NOMO-1 treated with DMSO at 0.1 percent for 48 hours (cell line): ENCODE results near the gene KLF2.
"Not testable (repeated sequence)": the region's sequence is repeated elsewhere in the genome, so short reads cannot be mapped to it uniquely, and the experiment has no call there.

Experiments
- DNase-seq: peaks from one replicate; lab custom pipeline; 2025; ENCODE audit not compliant: unreplicated experiment; lab: John Stamatoyannopoulos, UW

The KLF2 gene

GRCh38 chr19:16336571-16336970, 11.9 kb downstream of the KLF2 start:
- DNase-seq, result no peak

GRCh38 chr19:16337809-16338469, 13.3 kb downstream of the KLF2 start:
- DNase-seq, result no peak

GRCh38 chr19:16338470-16339360, 14.1 kb downstream of the KLF2 start:
- DNase-seq, result peak; percentile 69

GRCh38 chr19:16339361-16339725, 14.7 kb downstream of the KLF2 start:
- no peak for DNase-seq

GRCh38 chr19:16340092-16340491, 15.5 kb downstream of the KLF2 start:
- DNase-seq, result no peak

- no peak for DNase-seq
Observed at GRCh38 chr19:16340654-16341053, 16.0 kb downstream of the KLF2 start.

- peak; percentile 15 for DNase-seq
Observed at GRCh38 chr19:16342002-16342715, 17.5 kb downstream of the KLF2 start.

GRCh38 chr19:16343156-16343555, 18.5 kb downstream of the KLF2 start:
- DNase-seq, result peak; percentile 25

GRCh38 chr19:16345457-16345856, 20.8 kb downstream of the KLF2 start:
- DNase-seq, result no peak

- not testable (repeated sequence) for DNase-seq
Observed at GRCh38 chr19:16347099-16347498, 22.5 kb downstream of the KLF2 start.

GRCh38 chr19:16347706-16348105, 23.1 kb downstream of the KLF2 start:
- DNase-seq, result no peak

GRCh38 chr19:16349551-16350152, 25.0 kb downstream of the KLF2 start:
- no peak for DNase-seq

- no peak for DNase-seq
Observed at GRCh38 chr19:16351133-16351809, 26.6 kb downstream of the KLF2 start.

- DNase-seq, result no peak
Observed at GRCh38 chr19:16355293-16356043, 30.8 kb downstream of the KLF2 start.

- no peak for DNase-seq
Observed at GRCh38 chr19:16358456-16358855, 33.8 kb downstream of the KLF2 start.

GRCh38 chr19:16359074-16359473, 34.4 kb downstream of the KLF2 start:
- no peak for DNase-seq

- DNase-seq, result no peak
Observed at GRCh38 chr19:16359964-16360363, 35.3 kb downstream of the KLF2 start.

- DNase-seq, result no peak
Observed at GRCh38 chr19:16360738-16361137, 36.1 kb downstream of the KLF2 start.

GRCh38 chr19:16361254-16361653, 36.6 kb downstream of the KLF2 start:
- DNase-seq, result peak; percentile 81

- no peak for DNase-seq
Observed at GRCh38 chr19:16361926-16362325, 37.3 kb downstream of the KLF2 start.
